ENCODE measurements around the gene CHCHD6.
"Not testable (repeated sequence)": the region's sequence is repeated elsewhere in the genome, so short reads cannot be mapped to it uniquely, and the experiment has no call there.

Gene CHCHD6

GRCh38 chr3:126773783-126774182, 69.7 kb downstream of the CHCHD6 start:
- no peak for DNase-seq
- no peak overlapping the region for H3K4me3 Mint-ChIP-seq
- no peaks in the 10 kb centered on the region for H3K27me3 Mint-ChIP-seq
- H3K36me3 Mint-ChIP-seq (ENCODE audit: low read depth): peaks cover 36% of the 10 kb centered on the region
- H3K9me3 Mint-ChIP-seq: peaks cover 21% of the 10 kb centered on the region
- no peaks in the 10 kb centered on the region for H3K4me1 Mint-ChIP-seq (ENCODE audit: low read depth)
- H3K27ac Mint-ChIP-seq: no peak overlapping the region

- H3K27me3 Mint-ChIP-seq: no peaks in the 10 kb centered on the region
- H3K27ac Mint-ChIP-seq: no peak overlapping the region
- no peak overlapping the region for H3K4me3 Mint-ChIP-seq
- peaks cover 4% of the 10 kb centered on the region for H3K9me3 Mint-ChIP-seq
- no peaks in the 10 kb centered on the region for H3K4me1 Mint-ChIP-seq (ENCODE audit: low read depth)
- no peak for DNase-seq
- H3K36me3 Mint-ChIP-seq (ENCODE audit: low read depth): peaks cover 23% of the 10 kb centered on the region
Observed at GRCh38 chr3:126777366-126777765, 73.3 kb downstream of the CHCHD6 start.

GRCh38 chr3:126780666-126781065, 76.6 kb downstream of the CHCHD6 start:
- Mint-ChIP-seq H3K36me3 (ENCODE audit: low read depth) (peaks cover 31% of the 10 kb centered on the region), H3K27me3 (no peaks in the 10 kb centered on the region), H3K9me3 (no peaks in the 10 kb centered on the region), H3K4me1 (ENCODE audit: low read depth) (peaks cover 6% of the 10 kb centered on the region), H3K27ac (no peak overlapping the region), H3K4me3 (no peak overlapping the region)
- no peak for DNase-seq

GRCh38 chr3:126781406-126781805, 77.4 kb downstream of the CHCHD6 start:
- peaks cover 6% of the 10 kb centered on the region for H3K4me1 Mint-ChIP-seq (ENCODE audit: low read depth)
- H3K4me3 Mint-ChIP-seq: no peak overlapping the region
- H3K9me3 Mint-ChIP-seq: no peaks in the 10 kb centered on the region
- DNase-seq: no peak
- peaks cover 28% of the 10 kb centered on the region for H3K36me3 Mint-ChIP-seq (ENCODE audit: low read depth)
- H3K27ac Mint-ChIP-seq: no peak overlapping the region
- no peaks in the 10 kb centered on the region for H3K27me3 Mint-ChIP-seq

GRCh38 chr3:126781889-126782491, 78.0 kb downstream of the CHCHD6 start:
- Mint-ChIP-seq H3K27me3 (no peaks in the 10 kb centered on the region), H3K4me3 (no peak overlapping the region), H3K27ac (no peak overlapping the region), H3K4me1 (ENCODE audit: low read depth) (peaks cover 6% of the 10 kb centered on the region), H3K9me3 (no peaks in the 10 kb centered on the region), H3K36me3 (ENCODE audit: low read depth) (peaks cover 28% of the 10 kb centered on the region)
- DNase-seq: no peak

- Mint-ChIP-seq H3K27me3 (no peaks in the 10 kb centered on the region), H3K9me3 (no peaks in the 10 kb centered on the region), H3K36me3 (ENCODE audit: low read depth) (peaks cover 28% of the 10 kb centered on the region), H3K4me3 (no peak overlapping the region), H3K27ac (no peak overlapping the region), H3K4me1 (ENCODE audit: low read depth) (peaks cover 6% of the 10 kb centered on the region)
- DNase-seq: no peak
Observed at GRCh38 chr3:126782536-126782935, 78.5 kb downstream of the CHCHD6 start.

- no peaks in the 10 kb centered on the region for H3K27me3 Mint-ChIP-seq
- H3K27ac Mint-ChIP-seq: no peak overlapping the region
- H3K4me3 Mint-ChIP-seq: no peak overlapping the region
- peaks cover 6% of the 10 kb centered on the region for H3K4me1 Mint-ChIP-seq (ENCODE audit: low read depth)
- no peaks in the 10 kb centered on the region for H3K9me3 Mint-ChIP-seq
- no peak for DNase-seq
- H3K36me3 Mint-ChIP-seq (ENCODE audit: low read depth): peaks cover 36% of the 10 kb centered on the region
Observed at GRCh38 chr3:126784254-126784653, 80.2 kb downstream of the CHCHD6 start.

GRCh38 chr3:126791320-126791719, 87.3 kb downstream of the CHCHD6 start:
- not testable (repeated sequence) for H3K27me3 Mint-ChIP-seq; DNase-seq; H3K4me3 Mint-ChIP-seq; H3K9me3 Mint-ChIP-seq; H3K27ac Mint-ChIP-seq; H3K4me1 Mint-ChIP-seq (ENCODE audit: low read depth)
- peaks cover 46% of the 10 kb centered on the region for H3K36me3 Mint-ChIP-seq (ENCODE audit: low read depth)

- Mint-ChIP-seq H3K36me3 (ENCODE audit: low read depth) (peaks cover 56% of the 10 kb centered on the region), H3K9me3 (peaks cover 8% of the 10 kb centered on the region), H3K27ac (no peak overlapping the region), H3K27me3 (no peaks in the 10 kb centered on the region), H3K4me3 (no peak overlapping the region), H3K4me1 (ENCODE audit: low read depth) (peaks cover 1% of the 10 kb centered on the region)
- no peak for DNase-seq
Observed at GRCh38 chr3:126792998-126793397, 89.0 kb downstream of the CHCHD6 start.

GRCh38 chr3:126797563-126797962, 93.5 kb downstream of the CHCHD6 start:
- H3K27me3 Mint-ChIP-seq: no peaks in the 10 kb centered on the region
- no peak overlapping the region for H3K27ac Mint-ChIP-seq
- no peak overlapping the region for H3K4me3 Mint-ChIP-seq
- peaks cover 58% of the 10 kb centered on the region for H3K36me3 Mint-ChIP-seq (ENCODE audit: low read depth)
- peaks cover 21% of the 10 kb centered on the region for H3K9me3 Mint-ChIP-seq
- H3K4me1 Mint-ChIP-seq (ENCODE audit: low read depth): no peaks in the 10 kb centered on the region
- no peak for DNase-seq

GRCh38 chr3:126798521-126798920, 94.5 kb downstream of the CHCHD6 start:
- H3K9me3 Mint-ChIP-seq: peaks cover 20% of the 10 kb centered on the region
- H3K27ac Mint-ChIP-seq: no peak overlapping the region
- no peak overlapping the region for H3K4me3 Mint-ChIP-seq
- no peaks in the 10 kb centered on the region for H3K4me1 Mint-ChIP-seq (ENCODE audit: low read depth)
- peaks cover 50% of the 10 kb centered on the region for H3K36me3 Mint-ChIP-seq (ENCODE audit: low read depth)
- no peaks in the 10 kb centered on the region for H3K27me3 Mint-ChIP-seq
- no peak for DNase-seq

GRCh38 chr3:126799099-126799498, 95.1 kb downstream of the CHCHD6 start:
- Mint-ChIP-seq H3K27ac (no peak overlapping the region), H3K4me3 (no peak overlapping the region), H3K9me3 (peaks cover 20% of the 10 kb centered on the region), H3K36me3 (ENCODE audit: low read depth) (peaks cover 46% of the 10 kb centered on the region), H3K4me1 (ENCODE audit: low read depth) (no peaks in the 10 kb centered on the region), H3K27me3 (no peaks in the 10 kb centered on the region)
- no peak for DNase-seq

- peaks cover 44% of the 10 kb centered on the region for H3K36me3 Mint-ChIP-seq (ENCODE audit: low read depth)
- not testable (repeated sequence) for H3K27me3 Mint-ChIP-seq; H3K4me1 Mint-ChIP-seq (ENCODE audit: low read depth); DNase-seq; H3K27ac Mint-ChIP-seq; H3K4me3 Mint-ChIP-seq
- H3K9me3 Mint-ChIP-seq: peaks cover 20% of the 10 kb centered on the region
Observed at GRCh38 chr3:126801312-126801711, 97.3 kb downstream of the CHCHD6 start.

GRCh38 chr3:126807795-126808194, 103.8 kb downstream of the CHCHD6 start:
- no peak for DNase-seq
- Mint-ChIP-seq H3K4me3 (no peak overlapping the region), H3K36me3 (ENCODE audit: low read depth) (no peaks in the 10 kb centered on the region), H3K9me3 (peaks cover 2% of the 10 kb centered on the region), H3K4me1 (ENCODE audit: low read depth) (no peaks in the 10 kb centered on the region), H3K27ac (no peak overlapping the region), H3K27me3 (no peaks in the 10 kb centered on the region)

- H3K36me3 Mint-ChIP-seq (ENCODE audit: low read depth): no peaks in the 10 kb centered on the region
- H3K9me3 Mint-ChIP-seq: no peaks in the 10 kb centered on the region
- no peak for DNase-seq
- no peak overlapping the region for H3K4me3 Mint-ChIP-seq
- no peak overlapping the region for H3K27ac Mint-ChIP-seq
- no peaks in the 10 kb centered on the region for H3K27me3 Mint-ChIP-seq
- H3K4me1 Mint-ChIP-seq (ENCODE audit: low read depth): no peaks in the 10 kb centered on the region
Observed at GRCh38 chr3:126811530-126811929, 107.5 kb downstream of the CHCHD6 start.

GRCh38 chr3:126816298-126816697, 112.3 kb downstream of the CHCHD6 start:
- no peak overlapping the region for H3K27ac Mint-ChIP-seq
- no peaks in the 10 kb centered on the region for H3K27me3 Mint-ChIP-seq
- no peaks in the 10 kb centered on the region for H3K9me3 Mint-ChIP-seq
- DNase-seq: no peak
- peaks cover 11% of the 10 kb centered on the region for H3K36me3 Mint-ChIP-seq (ENCODE audit: low read depth)
- H3K4me3 Mint-ChIP-seq: no peak overlapping the region
- H3K4me1 Mint-ChIP-seq (ENCODE audit: low read depth): peaks cover 2% of the 10 kb centered on the region

Data from activated T-cell treated with anti-CD3 and anti-CD28 coated beads, Interleukin-2, amount 50 U/mL, for 24 hours (primary cell).